ENCODE measurements around the gene SLC2A3.

DNA sequence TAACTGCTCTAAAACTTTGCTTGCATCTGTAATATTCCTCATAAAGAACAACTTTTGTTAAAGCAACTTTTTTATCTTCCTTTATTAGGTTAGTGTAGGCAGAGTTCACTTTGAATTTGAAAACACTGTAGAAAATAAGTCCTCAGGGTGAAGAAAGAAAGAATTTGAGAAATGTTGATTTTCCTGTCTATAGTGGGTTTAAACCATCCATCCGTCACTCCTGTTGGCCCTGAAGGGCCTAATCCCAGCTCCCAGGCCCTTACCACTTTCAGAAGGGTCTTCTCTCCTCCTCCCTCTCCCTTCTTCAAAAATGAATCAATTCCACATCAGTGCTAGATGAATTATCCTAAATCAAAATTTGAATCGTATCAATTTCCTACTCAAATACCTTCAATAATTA lies 4.9 kb upstream of the SLC2A3 start:
- TF ChIP-seq, protein P1, sequence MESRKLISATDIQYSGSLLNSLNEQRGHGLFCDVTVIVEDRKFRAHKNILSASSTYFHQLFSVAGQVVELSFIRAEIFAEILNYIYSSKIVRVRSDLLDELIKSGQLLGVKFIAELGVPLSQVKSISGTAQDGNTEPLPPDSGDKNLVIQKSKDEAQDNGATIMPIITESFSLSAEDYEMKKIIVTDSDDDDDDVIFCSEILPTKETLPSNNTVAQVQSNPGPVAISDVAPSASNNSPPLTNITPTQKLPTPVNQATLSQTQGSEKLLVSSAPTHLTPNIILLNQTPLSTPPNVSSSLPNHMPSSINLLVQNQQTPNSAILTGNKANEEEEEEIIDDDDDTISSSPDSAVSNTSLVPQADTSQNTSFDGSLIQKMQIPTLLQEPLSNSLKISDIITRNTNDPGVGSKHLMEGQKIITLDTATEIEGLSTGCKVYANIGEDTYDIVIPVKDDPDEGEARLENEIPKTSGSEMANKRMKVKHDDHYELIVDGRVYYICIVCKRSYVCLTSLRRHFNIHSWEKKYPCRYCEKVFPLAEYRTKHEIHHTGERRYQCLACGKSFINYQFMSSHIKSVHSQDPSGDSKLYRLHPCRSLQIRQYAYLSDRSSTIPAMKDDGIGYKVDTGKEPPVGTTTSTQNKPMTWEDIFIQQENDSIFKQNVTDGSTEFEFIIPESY (CRISPR knock-in tag; IDR thresholded peaks at IDR 0.05), result no peak
- TF ChIP-seq, protein P2, sequence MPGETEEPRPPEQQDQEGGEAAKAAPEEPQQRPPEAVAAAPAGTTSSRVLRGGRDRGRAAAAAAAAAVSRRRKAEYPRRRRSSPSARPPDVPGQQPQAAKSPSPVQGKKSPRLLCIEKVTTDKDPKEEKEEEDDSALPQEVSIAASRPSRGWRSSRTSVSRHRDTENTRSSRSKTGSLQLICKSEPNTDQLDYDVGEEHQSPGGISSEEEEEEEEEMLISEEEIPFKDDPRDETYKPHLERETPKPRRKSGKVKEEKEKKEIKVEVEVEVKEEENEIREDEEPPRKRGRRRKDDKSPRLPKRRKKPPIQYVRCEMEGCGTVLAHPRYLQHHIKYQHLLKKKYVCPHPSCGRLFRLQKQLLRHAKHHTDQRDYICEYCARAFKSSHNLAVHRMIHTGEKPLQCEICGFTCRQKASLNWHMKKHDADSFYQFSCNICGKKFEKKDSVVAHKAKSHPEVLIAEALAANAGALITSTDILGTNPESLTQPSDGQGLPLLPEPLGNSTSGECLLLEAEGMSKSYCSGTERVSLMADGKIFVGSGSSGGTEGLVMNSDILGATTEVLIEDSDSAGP (CRISPR knock-in tag; IDR thresholded peaks at IDR 0.05), result no peak
- no peak for TF ChIP-seq MBD2 (IDR thresholded peaks at IDR 0.05; ENCODE audit: borderline replicate concordance, low read depth)

Data from K562 (cell line).